ENCODE measurements around the gene APBA2.

- TF ChIP-seq CTCF (IDR thresholded peaks at IDR 0.05 in 8 of 11, conservative IDR thresholded peaks at IDR 0.05 in 3 of 11) (no peak), POLR2A (IDR thresholded peaks at IDR 0.05) (no peak)
These were observed 239.8 kb downstream of the APBA2 start for GRCh38 chr15:29125382-29126207.
